ENCODE results near the gene LRRN4CL.
A peak's percentile ranks its signal among the peaks of the same experiment; 100 is the strongest.
"Not testable (repeated sequence)": the region's sequence is repeated elsewhere in the genome, so short reads cannot be mapped to it uniquely, and the experiment has no call there.

Gene LRRN4CL

GRCh38 chr11:62675415-62675814 lies 13.9 kb downstream of the LRRN4CL start:
- not testable (repeated sequence) for DNase-seq (ENCODE audit: low read depth)

- no peak for DNase-seq (ENCODE audit: low read depth)
Observed at GRCh38 chr11:62673196-62673525, 16.2 kb downstream of the LRRN4CL start.

- peak; percentile 54 for DNase-seq (ENCODE audit: low read depth)
Observed at GRCh38 chr11:62671608-62672389, 17.5 kb downstream of the LRRN4CL start, which contains the start of the genes LBHD1 and UQCC3. Gene LBHD1, minus strand, starts transcription at chr11:62672267. Its CDS starts 2,236 bp downstream, at chr11:62670031. Gene UQCC3, plus strand, starts transcription at chr11:62671673. Its CDS starts 73 bp downstream, at chr11:62671746.

- DNase-seq (ENCODE audit: low read depth): peak; percentile 24
Observed at GRCh38 chr11:62671236-62671607, 18.1 kb downstream of the LRRN4CL start.

GRCh38 chr11:62669420-62670161 lies 19.7 kb downstream of the LRRN4CL start:
- DNase-seq (ENCODE audit: low read depth): no peak

GRCh38 chr11:62667460-62667859 lies 21.9 kb downstream of the LRRN4CL start:
- DNase-seq (ENCODE audit: low read depth): no peak

GRCh38 chr11:62666259-62666926 lies 22.9 kb downstream of the LRRN4CL start:
- DNase-seq (ENCODE audit: low read depth): no peak

GRCh38 chr11:62665599-62666258 lies 23.6 kb downstream of the LRRN4CL start:
- peak; percentile 48 for DNase-seq (ENCODE audit: low read depth)

- DNase-seq (ENCODE audit: low read depth): peak; percentile 91
Observed at GRCh38 chr11:62665075-62665598, 24.2 kb downstream of the LRRN4CL start, which contains the start of the genes C11orf98 and CSKMT. Gene C11orf98, minus strand, starts transcription at chr11:62665210. Its CDS starts 41 bp downstream, at chr11:62665169. Gene CSKMT, plus strand, starts transcription at chr11:62665312. Its CDS starts 568 bp downstream, at chr11:62665880.

- peak; percentile 36 for DNase-seq (ENCODE audit: low read depth)
Observed at GRCh38 chr11:62664405-62665074, 24.8 kb downstream of the LRRN4CL start.

GRCh38 chr11:62656796-62657429 lies 32.4 kb downstream of the LRRN4CL start:
- no peak for DNase-seq (ENCODE audit: low read depth)

GRCh38 chr11:62654297-62654696 lies 35.0 kb downstream of the LRRN4CL start:
- no peak for DNase-seq (ENCODE audit: low read depth)

GRCh38 chr11:62652161-62653006 lies 36.9 kb downstream of the LRRN4CL start:
- no peak for DNase-seq (ENCODE audit: low read depth)

GRCh38 chr11:62650283-62650682 lies 39.0 kb downstream of the LRRN4CL start:
- DNase-seq (ENCODE audit: low read depth): not testable (repeated sequence)

GRCh38 chr11:62649486-62649885 lies 39.8 kb downstream of the LRRN4CL start:
- no peak for DNase-seq (ENCODE audit: low read depth)

- no peak for DNase-seq (ENCODE audit: low read depth)
Observed at GRCh38 chr11:62648967-62649364, 40.4 kb downstream of the LRRN4CL start.

- DNase-seq (ENCODE audit: low read depth): no peak
Observed at GRCh38 chr11:62648185-62648966, 41.0 kb downstream of the LRRN4CL start.

- no peak for DNase-seq (ENCODE audit: low read depth)
Observed at GRCh38 chr11:62647609-62648005, 41.7 kb downstream of the LRRN4CL start.
